Upper lobe of left lung (tissue), 4 donors: ENCODE data around the gene CABLES2.

Experiments used
- CTCF ChIP-seq, 6 experiments: fragments of 450-650 bp in 4 of 6; fragments of 200-600 bp in 2 of 6; sonication (generic) in 2 of 6; IDR thresholded peaks; one replicate each; pipeline ENCODE4 v1.5.1; 2016 to 2019; ENCODE audit warnings: antibody characterized with exemption in 6 of 6
- EP300 ChIP-seq, 4 donors: sonication (generic); formaldehyde crosslinking; IDR thresholded peaks; one replicate each; pipeline ENCODE4 v1.5.1; 2017; ENCODE audit warnings: antibody characterized with exemption in 4 of 4, control low read depth in 2 of 4

GRCh38 chr20:62409086-62409853, 2.2 kb upstream of the CABLES2 start:
- no peak for TF ChIP-seq CTCF (IDR thresholded peaks at IDR 0.05)
- TF ChIP-seq EP300 (IDR thresholded peaks at IDR 0.05) = no peak
